HepG2 (cell line): ENCODE measurements around the gene COMMD3. TPM values are rescaled to one million over a fixed set of nuclear protein-coding genes. Genes with fewer than 3 reads are reported as not detected.

ENCODE experiments used
- AHR ChIP-seq: IDR thresholded peaks from 2 replicates; pipeline ENCODE4 v1.6.1; 2018; ENCODE audit warnings: missing genetic modification reagents, missing compliant biosample characterization
- BCL6 ChIP-seq: IDR thresholded peaks from 2 replicates; pipeline ENCODE4 v1.6.1; 2016; ENCODE audit warnings: missing genetic modification reagents, missing compliant biosample characterization
- CBX2 ChIP-seq, 2 experiments: fragments of 200-600 bp in 1 of 2; sonication (generic); formaldehyde crosslinking in 1 of 2; IDR thresholded peaks; 2 replicates each; pipeline versions ENCODE4 v1.7.0 to v1.8.1; 2018 to 2022; ENCODE audit warnings: low read depth in 2 of 2, low read length in 1 of 2, mild to moderate bottlenecking in 1 of 2, missing genetic modification reagents in 1 of 2
- ERF ChIP-seq: IDR thresholded peaks from 2 replicates; pipeline ENCODE4 v1.6.1; 2018; ENCODE audit warnings: missing biosample characterization, missing genetic modification reagents
- FOXA3 ChIP-seq: IDR thresholded peaks from 2 replicates; pipeline ENCODE4 v1.6.1; 2016; ENCODE audit warnings: missing genetic modification reagents, missing compliant biosample characterization
- GPN1 ChIP-seq: sonication (generic); formaldehyde crosslinking; IDR thresholded peaks from 2 replicates; pipeline ENCODE4 v1.5.1; 2020; ENCODE audit warnings: missing genetic modification reagents, borderline replicate concordance
- KMT2B ChIP-seq: IDR thresholded peaks from 2 replicates; pipeline ENCODE4 v1.6.1; 2016; ENCODE audit warnings: missing genetic modification reagents, missing compliant biosample characterization
- PITX1 ChIP-seq: sonication (generic); formaldehyde crosslinking; IDR thresholded peaks from 2 replicates; pipeline ENCODE4 v1.5.1; 2020; ENCODE audit warnings: mild to moderate bottlenecking, missing genetic modification reagents
- POGZ ChIP-seq: sonication (generic); formaldehyde crosslinking; IDR thresholded peaks from 2 replicates; pipeline ENCODE4 v1.4.0; 2020; ENCODE audit warnings: mild to moderate bottlenecking, missing genetic modification reagents
- RFXANK ChIP-seq: IDR thresholded peaks from 2 replicates; pipeline ENCODE4 v1.6.1; 2016
- XRCC5 ChIP-seq: fragments of 200-400 bp; formaldehyde crosslinking; optimal IDR thresholded peaks from 2 replicates; pipeline ENCODE3; 2017; ENCODE audit warnings: mild to moderate bottlenecking, low read length
- ZNF3 ChIP-seq: IDR thresholded peaks from 2 replicates; pipeline ENCODE4 v1.7.0; 2017; ENCODE audit warnings: inconsistent platforms
- ZNF354B ChIP-seq: sonication (generic); formaldehyde crosslinking; IDR thresholded peaks from 2 replicates; pipeline ENCODE4 v1.8.0; 2022; ENCODE audit warnings: mild to moderate bottlenecking, missing genetic modification reagents
- ZNF451 ChIP-seq: sonication (generic); formaldehyde crosslinking; IDR thresholded peaks from 2 replicates; pipeline ENCODE4 v1.5.0; 2020; ENCODE audit warnings: mild to moderate bottlenecking, missing genetic modification reagents
- ZNF549 ChIP-seq: sonication (generic); formaldehyde crosslinking; IDR thresholded peaks from 2 replicates; pipeline ENCODE4 v1.5.0; 2020; ENCODE audit warnings: missing genetic modification reagents
- ZNF589 ChIP-seq: sonication (generic); formaldehyde crosslinking; conservative IDR thresholded peaks from 2 replicates; pipeline ENCODE4 v1.8.0; 2022; ENCODE audit warnings: mild to moderate bottlenecking, moderate library complexity, missing genetic modification reagents
- ZNF703 ChIP-seq: sonication (generic); formaldehyde crosslinking; IDR thresholded peaks from 2 replicates; pipeline ENCODE4 v1.5.1; 2020; ENCODE audit warnings: missing genetic modification reagents, mild to moderate bottlenecking, moderate library complexity, borderline replicate concordance
- polyA plus RNA-seq, 8 experiments: library from polyadenylated mRNA; depleted of rRNA in 3 of 8; stranded (reverse) in 7 of 8; unstranded in 1 of 8; fragments of >200 nt; fragmentation: Illumina TruSeq in 4 of 8; extraction: Trizol in 4 of 8; gene quantifications; 2 replicates each; pipeline versions ENCODE4 v1.2.1 to v1.2.3, GENCODE V29; 2011 to 2016; ENCODE audit warnings: low read depth in 4 of 8, missing spikeins in 1 of 8, mixed read lengths in 1 of 8; ENCODE audit not compliant: insufficient read depth in 1 of 8
- total RNA-seq, 5 experiments: library from RNA; depleted of rRNA; stranded (reverse); fragments of >200 nt; fragmentation: Illumina TruSeq; extraction: Trizol; gene quantifications; 2 replicates each; pipeline ENCODE4 v1.2.3, GENCODE V29; 2016; ENCODE audit warnings: low read depth in 1 of 5
- TF ChIP-seq, protein P1 (sequence below): IDR thresholded peaks from 2 replicates; pipeline ENCODE4 v1.6.1; 2016; ENCODE audit warnings: mild to moderate bottlenecking
- TF ChIP-seq, protein P2 (sequence below): sonication (generic); formaldehyde crosslinking; conservative IDR thresholded peaks from 2 replicates; pipeline ENCODE4 v1.4.0; 2020; ENCODE audit warnings: missing genetic modification reagents
- TF ChIP-seq, protein P3 (sequence below): sonication (generic); formaldehyde crosslinking; conservative IDR thresholded peaks from 2 replicates; pipeline ENCODE4 v1.4.0; 2020; ENCODE audit warnings: mild to moderate bottlenecking, missing genetic modification reagents, moderate library complexity
- TF ChIP-seq, protein P4 (sequence below): sonication (generic); formaldehyde crosslinking; IDR thresholded peaks from 2 replicates; pipeline ENCODE4 v1.5.0; 2020; ENCODE audit warnings: missing genetic modification reagents

Gene COMMD3
- total and polyA plus RNA-seq, 2 of the 13 experiments (the other 11 are each of a cell fraction or from before 2014, with no cell fraction given), result 38.7 to 54.4 TPM

DNA sequence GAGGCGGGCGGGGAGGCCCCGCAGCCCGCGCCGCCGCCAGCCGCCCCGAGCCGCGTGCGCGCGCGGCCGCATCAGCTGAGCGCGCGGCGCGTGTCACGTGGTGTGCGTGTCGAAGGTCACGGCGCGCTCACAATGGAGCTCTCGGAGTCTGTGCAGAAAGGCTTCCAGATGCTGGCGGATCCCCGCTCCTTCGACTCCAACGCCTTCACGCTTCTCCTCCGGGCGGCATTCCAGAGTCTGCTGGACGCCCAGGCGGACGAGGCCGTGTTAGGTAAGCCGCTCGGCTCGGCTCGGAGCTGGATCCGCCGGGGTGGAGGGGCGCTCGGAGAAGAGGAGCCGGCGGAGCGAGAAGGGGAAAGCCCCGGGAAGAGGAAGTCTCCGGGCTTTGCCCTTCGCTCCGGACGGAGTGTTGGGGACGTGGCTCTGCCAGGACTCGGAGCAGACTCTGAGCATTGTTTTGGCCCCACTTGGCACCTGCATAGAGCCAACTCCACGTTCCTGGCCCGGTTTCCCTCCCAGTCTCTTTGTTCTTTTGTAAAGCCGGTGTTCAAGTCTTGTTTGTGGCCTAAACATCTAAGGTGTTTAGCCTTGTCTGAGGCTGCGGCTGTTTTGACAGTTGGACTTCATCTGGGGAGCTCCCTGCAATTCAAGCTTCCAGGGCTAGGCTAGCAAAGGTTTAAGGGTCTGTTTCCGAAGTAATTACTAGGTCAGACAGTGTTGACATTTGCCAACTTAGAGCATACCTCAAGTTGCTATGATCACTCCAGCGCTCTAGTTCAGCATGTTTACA lies at the start of gene COMMD3 (continued):
- TF ChIP-seq, protein P1, sequence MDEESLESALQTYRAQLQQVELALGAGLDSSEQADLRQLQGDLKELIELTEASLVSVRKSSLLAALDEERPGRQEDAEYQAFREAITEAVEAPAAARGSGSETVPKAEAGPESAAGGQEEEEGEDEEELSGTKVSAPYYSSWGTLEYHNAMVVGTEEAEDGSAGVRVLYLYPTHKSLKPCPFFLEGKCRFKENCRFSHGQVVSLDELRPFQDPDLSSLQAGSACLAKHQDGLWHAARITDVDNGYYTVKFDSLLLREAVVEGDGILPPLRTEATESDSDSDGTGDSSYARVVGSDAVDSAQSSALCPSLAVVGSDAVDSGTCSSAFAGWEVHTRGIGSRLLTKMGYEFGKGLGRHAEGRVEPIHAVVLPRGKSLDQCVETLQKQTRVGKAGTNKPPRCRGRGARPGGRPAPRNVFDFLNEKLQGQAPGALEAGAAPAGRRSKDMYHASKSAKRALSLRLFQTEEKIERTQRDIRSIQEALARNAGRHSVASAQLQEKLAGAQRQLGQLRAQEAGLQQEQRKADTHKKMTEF (CRISPR knock-in tag), result peak; percentile 79; the same call in 1 of the 2 replicates
- peak; percentile 77 for TF ChIP-seq FOXA3
- TF ChIP-seq ZNF451 (CRISPR knock-in tag), result peak; percentile 64; the same call in 1 of the 2 replicates
- TF ChIP-seq, protein P2, sequence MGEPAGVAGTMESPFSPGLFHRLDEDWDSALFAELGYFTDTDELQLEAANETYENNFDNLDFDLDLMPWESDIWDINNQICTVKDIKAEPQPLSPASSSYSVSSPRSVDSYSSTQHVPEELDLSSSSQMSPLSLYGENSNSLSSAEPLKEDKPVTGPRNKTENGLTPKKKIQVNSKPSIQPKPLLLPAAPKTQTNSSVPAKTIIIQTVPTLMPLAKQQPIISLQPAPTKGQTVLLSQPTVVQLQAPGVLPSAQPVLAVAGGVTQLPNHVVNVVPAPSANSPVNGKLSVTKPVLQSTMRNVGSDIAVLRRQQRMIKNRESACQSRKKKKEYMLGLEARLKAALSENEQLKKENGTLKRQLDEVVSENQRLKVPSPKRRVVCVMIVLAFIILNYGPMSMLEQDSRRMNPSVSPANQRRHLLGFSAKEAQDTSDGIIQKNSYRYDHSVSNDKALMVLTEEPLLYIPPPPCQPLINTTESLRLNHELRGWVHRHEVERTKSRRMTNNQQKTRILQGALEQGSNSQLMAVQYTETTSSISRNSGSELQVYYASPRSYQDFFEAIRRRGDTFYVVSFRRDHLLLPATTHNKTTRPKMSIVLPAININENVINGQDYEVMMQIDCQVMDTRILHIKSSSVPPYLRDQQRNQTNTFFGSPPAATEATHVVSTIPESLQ (CRISPR knock-in tag), result no peak
- 0 out of 2 replicates have a peak, but pooled peaks have one; percentile 29 for TF ChIP-seq ERF
- TF ChIP-seq ZNF549 (CRISPR knock-in tag), result no peak
- TF ChIP-seq, protein P3, sequence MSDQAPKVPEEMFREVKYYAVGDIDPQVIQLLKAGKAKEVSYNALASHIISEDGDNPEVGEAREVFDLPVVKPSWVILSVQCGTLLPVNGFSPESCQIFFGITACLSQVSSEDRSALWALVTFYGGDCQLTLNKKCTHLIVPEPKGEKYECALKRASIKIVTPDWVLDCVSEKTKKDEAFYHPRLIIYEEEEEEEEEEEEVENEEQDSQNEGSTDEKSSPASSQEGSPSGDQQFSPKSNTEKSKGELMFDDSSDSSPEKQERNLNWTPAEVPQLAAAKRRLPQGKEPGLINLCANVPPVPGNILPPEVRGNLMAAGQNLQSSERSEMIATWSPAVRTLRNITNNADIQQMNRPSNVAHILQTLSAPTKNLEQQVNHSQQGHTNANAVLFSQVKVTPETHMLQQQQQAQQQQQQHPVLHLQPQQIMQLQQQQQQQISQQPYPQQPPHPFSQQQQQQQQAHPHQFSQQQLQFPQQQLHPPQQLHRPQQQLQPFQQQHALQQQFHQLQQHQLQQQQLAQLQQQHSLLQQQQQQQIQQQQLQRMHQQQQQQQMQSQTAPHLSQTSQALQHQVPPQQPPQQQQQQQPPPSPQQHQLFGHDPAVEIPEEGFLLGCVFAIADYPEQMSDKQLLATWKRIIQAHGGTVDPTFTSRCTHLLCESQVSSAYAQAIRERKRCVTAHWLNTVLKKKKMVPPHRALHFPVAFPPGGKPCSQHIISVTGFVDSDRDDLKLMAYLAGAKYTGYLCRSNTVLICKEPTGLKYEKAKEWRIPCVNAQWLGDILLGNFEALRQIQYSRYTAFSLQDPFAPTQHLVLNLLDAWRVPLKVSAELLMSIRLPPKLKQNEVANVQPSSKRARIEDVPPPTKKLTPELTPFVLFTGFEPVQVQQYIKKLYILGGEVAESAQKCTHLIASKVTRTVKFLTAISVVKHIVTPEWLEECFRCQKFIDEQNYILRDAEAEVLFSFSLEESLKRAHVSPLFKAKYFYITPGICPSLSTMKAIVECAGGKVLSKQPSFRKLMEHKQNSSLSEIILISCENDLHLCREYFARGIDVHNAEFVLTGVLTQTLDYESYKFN (CRISPR knock-in tag), result peak; percentile 34; the same call in 1 of the 2 replicates
- peak; percentile 58; the same call in 1 of the 2 replicates for TF ChIP-seq ZNF589 (CRISPR knock-in tag)
- no peak for TF ChIP-seq ZNF3 (CRISPR knock-in tag)
- TF ChIP-seq CBX2 (IDR thresholded peaks at IDR 0.05; ENCODE audit: low read depth, low read length), result no peak
- TF ChIP-seq CBX2 (CRISPR knock-in tag; IDR thresholded peaks at IDR 0.05; ENCODE audit: low read depth), result no peak; the same call in 1 of the 2 replicates
- TF ChIP-seq KMT2B (CRISPR knock-in tag), result peak; percentile 78
- TF ChIP-seq PITX1 (CRISPR knock-in tag), result peak; percentile 46; the same call in 1 of the 2 replicates
- TF ChIP-seq, protein P4, sequence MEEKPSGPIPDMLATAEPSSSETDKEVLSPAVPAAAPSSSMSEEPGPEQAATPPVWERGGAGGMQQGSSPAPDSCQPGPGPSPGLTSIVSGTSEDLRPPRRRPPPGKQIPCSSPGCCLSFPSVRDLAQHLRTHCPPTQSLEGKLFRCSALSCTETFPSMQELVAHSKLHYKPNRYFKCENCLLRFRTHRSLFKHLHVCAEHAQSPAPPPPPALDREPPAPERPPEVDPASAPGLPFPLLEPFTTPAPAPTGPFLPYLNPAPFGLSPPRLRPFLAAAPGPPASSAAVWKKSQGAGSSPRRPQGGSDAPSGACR, result no peak
- TF ChIP-seq AHR (CRISPR knock-in tag), result peak; percentile 31; the same call in 1 of the 2 replicates
- TF ChIP-seq GPN1 (CRISPR knock-in tag), result no peak
- peak; percentile 45; the same call in 1 of the 2 replicates for TF ChIP-seq POGZ (CRISPR knock-in tag)
- no peak for TF ChIP-seq ZNF354B (CRISPR knock-in tag)
- no peak; the same call in 1 of the 2 replicates for TF ChIP-seq BCL6 (CRISPR knock-in tag)
- TF ChIP-seq XRCC5, result peak; percentile 36
- TF ChIP-seq ZNF703, result peak; percentile 52; the same call in 1 of the 2 replicates
- TF ChIP-seq RFXANK (CRISPR knock-in tag), result 0 out of 2 replicates have a peak, but pooled peaks have one; percentile 37
